Measurements from ENCODE around the gene PAIP2.
"Not testable (repeated sequence)": the region's sequence is repeated elsewhere in the genome, so short reads cannot be mapped to it uniquely, and the experiment has no call there.

The PAIP2 gene

GRCh38 chr5:139386956-139387355 lies 45.3 kb downstream of the PAIP2 start:
- H3K4me3 ChIP-seq; H3K9me3 ChIP-seq; H3K4me1 ChIP-seq; H3K36me3 ChIP-seq (replicated peaks); H3K27me3 ChIP-seq (ENCODE audit: low read depth); DNase-seq (ENCODE audit: low spot score in 2 of 2); in situ Hi-C loops (cut with MboI; ENCODE audit: low sequenced_read_pairs): not testable (repeated sequence)

- Histone ChIP-seq H3K4me3 (no peak overlapping the region), H3K27me3 (ENCODE audit: low read depth) (no peaks in the 10 kb centered on the region), H3K36me3 (replicated peaks) (no peaks in the 10 kb centered on the region), H3K9me3 (no peaks in the 10 kb centered on the region), H3K4me1 (peaks cover under 1% of the 10 kb centered on the region; the same call in 1 of the 2 replicates)
- DNase-seq (ENCODE audit: low spot score in 2 of 2), result no peak
- in situ Hi-C loops (cut with MboI; ENCODE audit: low sequenced_read_pairs), result no loop called here
These were observed 46.0 kb downstream of the PAIP2 start for GRCh38 chr5:139387611-139388197.

GRCh38 chr5:139388198-139388821 lies 46.7 kb downstream of the PAIP2 start:
- Histone ChIP-seq H3K36me3 (replicated peaks) (no peaks in the 10 kb centered on the region), H3K27me3 (ENCODE audit: low read depth) (no peaks in the 10 kb centered on the region), H3K4me1 (peaks cover 4% of the 10 kb centered on the region), H3K9me3 (no peaks in the 10 kb centered on the region), H3K4me3 (no peak overlapping the region)
- DNase-seq (ENCODE audit: low spot score in 2 of 2), result no peak
- in situ Hi-C loops (cut with MboI; ENCODE audit: low sequenced_read_pairs), result no loop called here

GRCh38 chr5:139389701-139390638 lies 48.3 kb downstream of the PAIP2 start, which contains the start of gene MZB1:
TSS of gene MZB1 (minus strand) at chr5:139389913. CDS start at chr5:139389856, 57 bp downstream.
- Histone ChIP-seq H3K4me3 (no peak within 1 kb of the TSS), H3K27me3 (ENCODE audit: low read depth) (no peaks in the 10 kb centered on the region), H3K36me3 (replicated peaks) (no peaks in the 10 kb centered on the region), H3K4me1 (peaks cover 4% of the 10 kb centered on the region), H3K9me3 (no peaks in the 10 kb centered on the region)
- no peak for DNase-seq (ENCODE audit: low spot score in 2 of 2)
- in situ Hi-C loops (cut with MboI; ENCODE audit: low sequenced_read_pairs), result no loop called here

- Histone ChIP-seq H3K27me3 (ENCODE audit: low read depth) (no peaks in the 10 kb centered on the region), H3K9me3 (no peaks in the 10 kb centered on the region), H3K36me3 (replicated peaks) (no peaks in the 10 kb centered on the region), H3K4me3 (no peak overlapping the region), H3K4me1 (peaks cover 4% of the 10 kb centered on the region)
- DNase-seq (ENCODE audit: low spot score in 2 of 2), result no peak
- in situ Hi-C loops (cut with MboI; ENCODE audit: low sequenced_read_pairs), result no loop called here
These were observed 49.2 kb downstream of the PAIP2 start for GRCh38 chr5:139390639-139391569.

GRCh38 chr5:139391570-139392323 lies 50.1 kb downstream of the PAIP2 start:
- H3K4me3 ChIP-seq, result peak overlapping the region; percentile 30
- in situ Hi-C loops (cut with MboI; ENCODE audit: low sequenced_read_pairs), result no loop called here
- no peak for DNase-seq (ENCODE audit: low spot score in 2 of 2)
- no peaks in the 10 kb centered on the region for H3K27me3 ChIP-seq (ENCODE audit: low read depth)
- H3K4me1 ChIP-seq, result peaks cover 4% of the 10 kb centered on the region
- H3K9me3 ChIP-seq, result no peaks in the 10 kb centered on the region
- no peaks in the 10 kb centered on the region for H3K36me3 ChIP-seq (replicated peaks)

GRCh38 chr5:139392324-139392677 lies 50.6 kb downstream of the PAIP2 start:
- DNase-seq (ENCODE audit: low spot score in 2 of 2), result no peak
- peaks cover 4% of the 10 kb centered on the region for H3K4me1 ChIP-seq
- in situ Hi-C loops (cut with MboI; ENCODE audit: low sequenced_read_pairs), result no loop called here
- H3K9me3 ChIP-seq, result no peaks in the 10 kb centered on the region
- H3K36me3 ChIP-seq (replicated peaks), result no peaks in the 10 kb centered on the region
- no peaks in the 10 kb centered on the region for H3K27me3 ChIP-seq (ENCODE audit: low read depth)
- H3K4me3 ChIP-seq, result peak overlapping the region; percentile 30

- in situ Hi-C loops (cut with MboI; ENCODE audit: low sequenced_read_pairs), result no loop called here
- peak; percentile 54 to 94 for DNase-seq (ENCODE audit: low spot score in 2 of 2)
- Histone ChIP-seq H3K4me3 (peak overlapping the region; percentile 30), H3K9me3 (no peaks in the 10 kb centered on the region), H3K36me3 (replicated peaks) (no peaks in the 10 kb centered on the region), H3K27me3 (ENCODE audit: low read depth) (no peaks in the 10 kb centered on the region), H3K4me1 (peaks cover 4% of the 10 kb centered on the region)
These were observed 51.2 kb downstream of the PAIP2 start for GRCh38 chr5:139392678-139393496.

GRCh38 chr5:139393497-139394122 lies 52.0 kb downstream of the PAIP2 start:
- H3K27me3 ChIP-seq (ENCODE audit: low read depth), result no peaks in the 10 kb centered on the region
- in situ Hi-C loops (cut with MboI; ENCODE audit: low sequenced_read_pairs), result no loop called here
- peaks cover 4% of the 10 kb centered on the region for H3K4me1 ChIP-seq
- H3K9me3 ChIP-seq, result no peaks in the 10 kb centered on the region
- no peaks in the 10 kb centered on the region for H3K36me3 ChIP-seq (replicated peaks)
- H3K4me3 ChIP-seq, result no peak overlapping the region
- no peak for DNase-seq (ENCODE audit: low spot score in 2 of 2)

- Histone ChIP-seq H3K27me3 (ENCODE audit: low read depth) (no peaks in the 10 kb centered on the region), H3K4me1 (peaks cover 4% of the 10 kb centered on the region), H3K9me3 (no peaks in the 10 kb centered on the region), H3K4me3 (no peak overlapping the region), H3K36me3 (replicated peaks) (no peaks in the 10 kb centered on the region)
- in situ Hi-C loops (cut with MboI; ENCODE audit: low sequenced_read_pairs), result no loop called here
- no peak for DNase-seq (ENCODE audit: low spot score in 2 of 2)
These were observed 52.5 kb downstream of the PAIP2 start for GRCh38 chr5:139394123-139394653.

- Histone ChIP-seq H3K9me3 (no peaks in the 10 kb centered on the region), H3K4me1 (peaks cover 4% of the 10 kb centered on the region), H3K4me3 (no peak within 1 kb of the TSS), H3K27me3 (ENCODE audit: low read depth) (no peaks in the 10 kb centered on the region), H3K36me3 (replicated peaks) (no peaks in the 10 kb centered on the region)
- in situ Hi-C loops (cut with MboI; ENCODE audit: low sequenced_read_pairs), result no loop called here
- no peak for DNase-seq (ENCODE audit: low spot score in 2 of 2)
These were observed 53.3 kb downstream of the PAIP2 start, which contains the start of gene PROB1 for GRCh38 chr5:139394654-139395566. TSS of gene PROB1 (minus strand) at chr5:139395104. CDS start at chr5:139395081, 23 bp downstream.

Measured in HAP-1 (cell line).